NCI-H226 (cell line): ENCODE results near the gene SLC2A13.
"Not testable (repeated sequence)": the region's sequence is repeated elsewhere in the genome, so short reads cannot be mapped to it uniquely, and the experiment has no call there.

Source experiments
- DNase-seq: peaks from one replicate; pipeline ENCODE4 v3.0.0-alpha.2; 2015

Gene SLC2A13

GRCh38 chr12:40034156-40034555 lies 71.7 kb downstream of the SLC2A13 start:
- no peak for DNase-seq

GRCh38 chr12:40033242-40033630 lies 72.6 kb downstream of the SLC2A13 start:
- no peak for DNase-seq

GRCh38 chr12:40032433-40033241 lies 73.2 kb downstream of the SLC2A13 start:
- DNase-seq = no peak

GRCh38 chr12:40031965-40032364 lies 73.9 kb downstream of the SLC2A13 start:
- DNase-seq = no peak

GRCh38 chr12:40030970-40031369 lies 74.9 kb downstream of the SLC2A13 start:
- not testable (repeated sequence) for DNase-seq

GRCh38 chr12:40028296-40028695 lies 77.6 kb downstream of the SLC2A13 start:
- DNase-seq = no peak

- no peak for DNase-seq
Measured at GRCh38 chr12:40022850-40023249, 83.0 kb downstream of the SLC2A13 start.

- no peak for DNase-seq
Measured at GRCh38 chr12:40020261-40020691, 85.6 kb downstream of the SLC2A13 start.

- no peak for DNase-seq
Measured at GRCh38 chr12:40017488-40017887, 88.4 kb downstream of the SLC2A13 start.

- DNase-seq = peak; percentile 14
Measured at GRCh38 chr12:40016980-40017379, 88.9 kb downstream of the SLC2A13 start.

- DNase-seq = no peak
Measured at GRCh38 chr12:40015881-40016280, 90.0 kb downstream of the SLC2A13 start.

GRCh38 chr12:40015345-40015744 lies 90.5 kb downstream of the SLC2A13 start:
- peak; percentile 41 for DNase-seq

GRCh38 chr12:40013847-40014246 lies 92.0 kb downstream of the SLC2A13 start:
- DNase-seq = no peak

- DNase-seq = no peak
Measured at GRCh38 chr12:40013292-40013691, 92.6 kb downstream of the SLC2A13 start.

GRCh38 chr12:40012711-40013110 lies 93.2 kb downstream of the SLC2A13 start:
- no peak for DNase-seq

GRCh38 chr12:40011775-40012129 lies 94.1 kb downstream of the SLC2A13 start:
- no peak for DNase-seq

GRCh38 chr12:40010899-40011774 lies 94.7 kb downstream of the SLC2A13 start:
- DNase-seq = peak; percentile 60

- no peak for DNase-seq
Measured at GRCh38 chr12:40002178-40003169, 103.4 kb downstream of the SLC2A13 start.

GRCh38 chr12:40001406-40001805 lies 104.5 kb downstream of the SLC2A13 start:
- DNase-seq = no peak

GRCh38 chr12:40000884-40001283 lies 105.0 kb downstream of the SLC2A13 start:
- no peak for DNase-seq

GRCh38 chr12:39993268-39993667 lies 112.6 kb downstream of the SLC2A13 start:
- no peak for DNase-seq
